Left kidney (tissue), 8 donors: ENCODE data around the gene GMPS. TPM values are rescaled to one million over a fixed set of nuclear protein-coding genes. Genes with fewer than 3 reads are reported as not detected.
"Not testable (repeated sequence)": the region's sequence is repeated elsewhere in the genome, so short reads cannot be mapped to it uniquely, and the experiment has no call there.

Experiments
- DNase-seq: peaks from one replicate; pipeline ENCODE4 v3.0.0-alpha.2; 2013
- long read RNA-seq, 8 donors: transcript quantifications; one replicate each; lab custom pipeline, GENCODE V29; 2026
- polyA plus RNA-seq: library from polyadenylated mRNA; unstranded; fragments of 120-200 nt; gene quantifications from one replicate; pipeline ENCODE4 v1.2.1, GENCODE V29; 2013; ENCODE audit not compliant: insufficient read length

Gene GMPS
- 79.1 TPM for polyA plus RNA-seq
- long read RNA-seq, donor 1, full-length matches to known transcripts, result 2 of 12 reads
- long read RNA-seq, donor 1, partial matches to known transcripts, result 10 of 12 reads
- long read RNA-seq, donor 1, other reads (novel, unspliced or antisense), result 0 of 12 reads
- long read RNA-seq, donor 2, full-length matches to known transcripts, result 2 of 13 reads
- long read RNA-seq, donor 2, partial matches to known transcripts, result 11 of 13 reads
- long read RNA-seq, donor 2, other reads (novel, unspliced or antisense), result 0 of 13 reads
- long read RNA-seq, donor 3, full-length matches to known transcripts, result 8 of 17 reads
- long read RNA-seq, donor 3, partial matches to known transcripts, result 9 of 17 reads
- long read RNA-seq, donor 3, other reads (novel, unspliced or antisense), result 0 of 17 reads
- long read RNA-seq, donor 4, result 0 reads
- long read RNA-seq, donor 5, full-length matches to known transcripts, result 12 of 20 reads
- long read RNA-seq, donor 5, partial matches to known transcripts, result 8 of 20 reads
- long read RNA-seq, donor 5, other reads (novel, unspliced or antisense), result 0 of 20 reads
- long read RNA-seq, donor 6, full-length matches to known transcripts, result 3 of 22 reads
- long read RNA-seq, donor 6, partial matches to known transcripts, result 19 of 22 reads
- long read RNA-seq, donor 6, other reads (novel, unspliced or antisense), result 0 of 22 reads
- long read RNA-seq, donor 7, full-length matches to known transcripts, result 7 of 20 reads
- long read RNA-seq, donor 7, partial matches to known transcripts, result 13 of 20 reads
- long read RNA-seq, donor 7, other reads (novel, unspliced or antisense), result 0 of 20 reads
- long read RNA-seq, donor 8, full-length matches to known transcripts, result 6 of 6 reads
- long read RNA-seq, donor 8, partial matches to known transcripts, result 0 of 6 reads
- long read RNA-seq, donor 8, other reads (novel, unspliced or antisense), result 0 of 6 reads

DNA sequence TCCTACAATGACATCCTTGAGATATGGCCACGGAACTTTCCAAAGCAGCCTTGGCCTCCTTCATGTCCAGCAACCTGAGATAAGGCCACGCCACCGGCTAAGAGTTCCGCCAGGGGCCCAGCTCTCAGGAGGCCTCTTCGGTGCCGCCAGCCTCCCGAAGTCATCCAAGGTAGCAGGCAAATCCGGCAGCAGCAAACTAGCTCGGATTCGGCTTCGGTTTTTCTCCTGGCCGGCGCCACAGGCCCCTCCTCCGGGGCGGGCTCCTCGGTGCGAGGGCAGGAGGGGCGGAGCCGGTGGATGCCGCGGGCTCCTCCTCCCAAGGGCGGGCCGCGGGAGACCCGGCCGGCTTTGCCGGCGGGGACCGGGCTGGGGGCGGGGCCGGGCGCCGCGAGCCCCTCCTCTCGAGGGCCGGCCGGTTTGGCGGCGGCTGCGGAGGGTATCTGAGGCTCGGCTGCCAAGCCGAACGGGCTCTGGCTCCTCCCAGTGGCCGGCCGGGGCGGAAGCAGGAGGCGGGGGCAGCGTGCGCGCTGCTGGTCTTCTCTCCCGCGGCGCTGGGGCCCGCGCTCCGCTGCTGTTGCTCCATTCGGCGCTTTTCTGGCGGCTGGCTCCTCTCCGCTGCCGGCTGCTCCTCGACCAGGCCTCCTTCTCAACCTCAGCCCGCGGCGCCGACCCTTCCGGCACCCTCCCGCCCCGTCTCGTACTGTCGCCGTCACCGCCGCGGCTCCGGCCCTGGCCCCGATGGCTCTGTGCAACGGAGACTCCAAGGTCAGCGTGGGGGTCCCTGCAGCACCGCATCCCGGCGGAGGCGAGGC is at the start of gene GMPS:
Gene GMPS (plus strand): TSS at position 518 of the 812 bp plus-strand sequence. CDS start 221 bp downstream, at position 739.
- peak; percentile 93 for DNase-seq

- DNase-seq, result not testable (repeated sequence)
Measured at GRCh38 chr3:155828490-155829098, 41.9 kb upstream of the GMPS start.

DNA sequence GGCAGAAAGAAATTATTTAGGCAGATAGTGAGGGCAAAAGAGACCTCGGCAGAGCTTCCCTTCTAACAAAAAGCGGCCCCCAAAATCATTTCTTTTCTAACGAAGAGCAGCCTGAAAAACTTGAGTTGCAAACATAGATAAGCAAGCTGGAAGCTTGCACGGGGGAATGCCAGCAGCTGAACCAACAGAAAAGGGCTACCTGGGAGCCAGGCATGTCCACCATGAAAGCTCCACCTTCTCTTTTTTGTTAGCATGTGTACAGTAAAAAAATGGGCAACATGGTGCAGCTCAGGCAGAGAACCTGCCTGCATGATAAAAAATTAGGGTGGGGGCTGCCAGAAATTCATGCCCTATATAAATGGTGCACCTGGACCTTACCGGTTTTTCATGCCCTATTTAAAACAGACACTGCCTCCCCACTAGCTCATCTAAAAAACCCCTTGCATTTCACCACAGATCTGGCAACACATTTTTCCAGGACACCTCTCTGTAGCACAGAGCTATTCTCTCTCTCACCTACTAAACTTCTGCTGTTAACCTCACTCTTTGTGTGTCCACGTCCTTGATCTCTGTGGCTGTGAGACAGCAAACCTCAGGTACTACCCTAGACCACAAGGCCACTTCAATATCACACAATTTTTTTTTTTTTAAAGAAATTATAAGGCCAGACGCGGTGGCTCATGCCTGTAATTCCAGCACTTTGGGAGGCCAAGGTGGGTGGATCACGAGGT is 34.9 kb upstream of the GMPS start:
- DNase-seq, result no peak

- no peak for DNase-seq
Measured at GRCh38 chr3:155843569-155843968, 26.9 kb upstream of the GMPS start.

GRCh38 chr3:155846119-155846518 is 24.3 kb upstream of the GMPS start:
- DNase-seq, result no peak

GRCh38 chr3:155847993-155848392 is 22.5 kb upstream of the GMPS start:
- DNase-seq, result no peak

- DNase-seq, result not testable (repeated sequence)
Measured at GRCh38 chr3:155849404-155849803, 21.0 kb upstream of the GMPS start.

- DNase-seq, result no peak
Measured at GRCh38 chr3:155852341-155852740, 18.1 kb upstream of the GMPS start.

- peak; percentile 21 for DNase-seq
Measured at GRCh38 chr3:155853214-155854140, 17.0 kb upstream of the GMPS start.

GRCh38 chr3:155854141-155854940 is 16.1 kb upstream of the GMPS start, which contains the start of gene SLC33A1:
Gene SLC33A1 (minus strand): TSS chr3:155854427. CDS start chr3:155853997, 430 bp downstream.
- peak; percentile 99 for DNase-seq

- DNase-seq, result no peak
Measured at GRCh38 chr3:155859859-155860258, 10.6 kb upstream of the GMPS start.

- not testable (repeated sequence) for DNase-seq
Measured at GRCh38 chr3:155860424-155860823, 10.0 kb upstream of the GMPS start.

- no peak for DNase-seq
Measured at GRCh38 chr3:155861476-155862183, 8.8 kb upstream of the GMPS start.

DNA sequence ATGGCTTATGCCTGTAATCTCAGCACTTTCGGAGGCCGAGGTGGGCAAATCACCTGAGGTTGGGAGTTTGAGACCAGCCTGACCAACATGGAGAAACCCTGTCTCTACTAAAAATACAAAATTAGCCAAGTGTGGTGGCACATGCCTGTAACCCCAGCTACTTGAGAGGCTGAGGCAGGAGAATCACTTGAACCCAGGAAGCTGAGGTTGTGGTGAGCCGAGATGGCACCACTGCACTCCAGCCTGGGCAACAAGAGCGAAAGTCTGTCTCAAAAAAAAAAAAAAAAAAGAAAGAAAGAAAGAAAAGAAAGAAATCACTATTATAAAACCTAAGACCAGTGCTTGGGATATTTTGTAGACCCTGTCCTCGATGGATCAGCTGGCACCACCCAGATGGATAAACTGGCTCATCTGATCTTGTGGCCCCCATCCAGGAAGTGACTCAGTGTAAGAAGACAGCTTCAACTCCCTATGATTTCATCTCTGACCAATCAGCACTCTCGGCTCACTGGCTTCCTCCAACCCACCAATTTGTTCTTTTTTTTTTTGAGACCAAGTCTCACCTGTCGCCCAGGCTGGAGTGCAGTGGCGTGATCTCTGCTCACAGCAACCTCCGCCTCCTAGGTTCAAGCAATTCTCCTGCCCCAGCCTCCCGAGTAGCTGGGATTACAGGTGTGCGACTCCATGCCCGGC is 8.0 kb upstream of the GMPS start:
- not testable (repeated sequence) for DNase-seq

GRCh38 chr3:155863072-155863784 is 7.2 kb upstream of the GMPS start:
- no peak for DNase-seq

- no peak for DNase-seq
Measured at GRCh38 chr3:155869691-155870090, 759 bp upstream of the GMPS start.
